HuH-7.5 (cell line): ENCODE measurements around the gene HCFC1.

Source experiments
- DNase-seq: peaks from one replicate; pipeline ENCODE4 v3.0.0; 2011; ENCODE audit warnings: low spot score

Gene HCFC1

DNA sequence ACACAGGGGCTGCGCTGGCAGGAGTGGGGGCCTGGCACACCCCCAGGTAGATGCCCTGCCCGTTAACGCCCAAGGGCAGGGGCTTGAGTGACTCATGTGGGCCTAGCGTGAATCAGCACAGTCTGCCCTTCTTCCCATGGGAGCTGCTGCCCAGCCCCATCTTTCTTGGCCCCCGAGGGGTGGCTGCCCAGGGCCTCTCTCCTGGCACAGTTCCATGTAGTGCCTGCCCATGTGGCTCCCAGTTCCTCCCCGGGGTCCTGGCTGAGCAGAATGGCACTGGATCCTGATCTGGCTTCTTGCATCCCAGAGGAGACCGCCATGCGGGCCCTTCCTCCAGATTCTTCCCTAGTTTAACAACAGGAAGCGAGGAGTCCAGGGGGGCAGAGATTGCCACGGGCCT, 69.2 kb downstream of the HCFC1 start:
- DNase-seq, result no peak

- no peak for DNase-seq
These were observed 69.9 kb downstream of the HCFC1 start for GRCh38 chrX:153901753-153902140.

DNA sequence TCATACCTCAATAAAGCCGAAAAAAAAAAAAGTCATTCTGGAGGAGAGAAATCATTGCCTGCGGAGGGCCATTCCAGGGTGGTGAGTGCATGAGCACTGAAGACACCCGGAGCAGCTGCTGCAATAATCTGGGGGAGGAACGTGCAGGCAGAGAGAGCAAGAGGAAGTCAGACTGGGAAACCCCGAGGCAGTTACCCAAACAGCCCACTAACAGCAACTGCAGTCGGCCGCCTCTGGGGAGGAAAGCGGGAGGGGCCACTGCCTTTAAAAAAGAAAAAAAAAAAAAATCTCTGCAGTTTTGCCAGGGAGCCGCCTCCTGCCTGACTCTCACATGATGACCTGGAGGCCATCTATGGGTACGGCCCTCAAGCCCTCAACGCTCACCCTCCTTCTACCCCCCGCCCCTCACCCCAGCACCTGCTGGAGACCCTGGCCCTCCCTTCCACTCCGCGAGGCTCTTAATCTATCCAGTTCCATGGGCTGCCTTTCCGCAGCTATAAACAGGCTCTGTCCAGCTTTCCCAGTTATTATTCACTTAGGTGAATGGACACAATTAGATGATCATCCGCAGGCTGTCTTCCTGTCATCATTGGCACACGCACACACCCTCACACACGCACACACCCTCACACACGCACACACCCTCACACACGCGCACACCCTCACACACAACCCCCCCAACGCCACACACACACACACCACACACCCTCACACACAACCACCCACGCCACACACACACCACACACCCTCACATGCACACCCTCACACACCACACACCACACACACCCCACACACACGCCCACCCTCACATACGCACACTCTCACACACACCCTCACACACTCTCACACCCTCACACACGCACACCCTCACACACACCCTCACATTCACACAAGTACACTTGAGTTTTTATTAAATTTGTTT, 70.5 kb downstream of the HCFC1 start:
- DNase-seq, result no peak

DNA sequence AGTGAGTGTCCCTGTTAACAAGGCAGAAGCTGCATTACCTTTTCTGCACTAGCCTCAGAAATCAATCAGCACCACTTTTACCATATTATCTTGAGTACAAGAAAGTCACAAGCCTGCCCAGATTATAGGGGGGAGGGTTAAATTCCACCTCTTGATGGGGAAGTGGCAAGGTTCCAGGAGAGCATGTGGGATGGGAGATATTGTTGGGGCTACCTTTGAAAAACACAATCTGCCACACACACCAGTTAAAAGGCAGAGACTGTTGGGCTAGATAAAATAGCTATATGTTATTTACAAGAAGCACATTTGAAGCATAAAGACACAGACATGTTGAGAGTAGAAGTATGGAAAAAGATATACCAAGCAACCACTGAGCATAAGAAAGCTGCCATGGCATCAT, 73.7 kb downstream of the HCFC1 start:
- no peak for DNase-seq
